ENCODE data around the gene GDF2. TPM values are rescaled to one million over a fixed set of nuclear protein-coding genes. Genes with fewer than 3 reads are reported as not detected.

The GDF2 gene
- total RNA-seq, 1 donor from 2014 or later, result not detected

GRCh38 chr10:47359626-47360418, 37.6 kb downstream of the GDF2 start:
- H3K36me3 ChIP-seq, result no peaks in the 10 kb centered on the region
- H3K4me1 ChIP-seq, result no peaks in the 10 kb centered on the region
- intact Hi-C loops (cut with DNase I), result no loop called here
- no peaks in the 10 kb centered on the region for H3K27me3 ChIP-seq (ENCODE audit: low read depth)
- H3K4me3 ChIP-seq, result no peak overlapping the region
- TF ChIP-seq CTCF (IDR thresholded peaks at IDR 0.05), result no peak
- H3K27ac ChIP-seq, result no peak overlapping the region
- no peak for DNase-seq
- no peaks in the 10 kb centered on the region for H3K9me3 ChIP-seq
- no peak for ATAC-seq

DNA sequence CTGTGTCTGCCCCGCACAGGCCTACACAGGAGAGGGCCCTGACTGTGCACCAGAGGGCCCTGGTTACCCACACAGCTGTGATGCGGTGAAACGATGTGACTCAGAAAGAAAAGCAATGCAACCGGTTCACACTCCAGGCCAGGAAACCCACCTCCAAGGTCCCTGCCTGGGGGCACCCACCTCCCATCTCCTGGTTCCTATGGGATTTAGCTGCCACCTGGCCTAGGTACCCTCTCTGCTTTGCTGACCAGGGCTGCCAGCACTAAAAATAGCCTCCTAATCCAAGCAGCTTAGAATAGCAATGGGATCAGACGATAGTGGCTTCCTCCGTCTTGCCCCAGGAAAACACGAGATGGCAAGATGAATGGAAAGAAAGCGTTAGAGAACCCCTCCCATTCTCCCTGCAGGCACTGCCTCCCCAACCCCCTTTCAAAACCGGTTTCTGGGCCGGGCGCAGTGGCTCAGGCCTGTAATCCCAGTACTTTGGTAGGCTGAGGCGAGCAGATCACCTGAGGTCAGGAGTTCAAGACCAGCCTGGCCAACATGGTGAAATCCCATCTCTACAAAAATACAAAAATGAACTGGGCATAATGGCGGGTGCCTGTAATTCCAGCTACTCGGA, 38.3 kb downstream of the GDF2 start:
- H3K4me1 ChIP-seq, result no peaks in the 10 kb centered on the region
- DNase-seq, result no peak
- intact Hi-C loops (cut with DNase I), result no loop called here
- no peak overlapping the region for H3K27ac ChIP-seq
- H3K36me3 ChIP-seq, result no peaks in the 10 kb centered on the region
- H3K4me3 ChIP-seq, result no peak overlapping the region
- H3K9me3 ChIP-seq, result no peaks in the 10 kb centered on the region
- no peak for ATAC-seq
- no peak for TF ChIP-seq CTCF (IDR thresholded peaks at IDR 0.05)
- H3K27me3 ChIP-seq (ENCODE audit: low read depth), result no peaks in the 10 kb centered on the region

GRCh38 chr10:47361293-47361692, 39.0 kb downstream of the GDF2 start:
- intact Hi-C loops (cut with DNase I), result no loop called here
- ATAC-seq, result peak; percentile 43 to 58

DNA sequence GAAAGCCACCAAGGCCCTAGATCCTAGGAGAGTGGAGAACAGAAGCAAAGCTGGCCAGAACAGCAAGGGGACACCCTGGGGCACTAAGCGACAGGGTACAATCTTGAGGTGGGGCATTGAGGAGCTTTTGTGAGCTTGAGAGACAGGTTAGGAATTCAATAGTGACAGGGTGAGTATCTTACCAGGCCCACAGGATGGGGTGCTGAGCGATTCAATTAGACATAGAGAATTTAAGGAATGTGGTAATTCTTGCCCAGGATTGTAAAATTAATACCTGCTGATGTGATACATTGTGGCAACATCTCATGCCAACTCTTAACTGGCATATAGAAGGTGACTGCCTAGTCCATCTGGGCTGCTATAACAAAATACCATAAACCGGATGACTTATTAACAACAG, 39.9 kb downstream of the GDF2 start:
- intact Hi-C loops (cut with DNase I), result no loop called here
- no peak for ATAC-seq

More at GRCh38 chr10:47361293-47361692, 39.0 kb downstream of the GDF2 start:
- H3K9me3 ChIP-seq, result no peaks in the 10 kb centered on the region
- no peaks in the 10 kb centered on the region for H3K36me3 ChIP-seq
- H3K27ac ChIP-seq, result no peak overlapping the region
- no peak for DNase-seq
- peak; percentile 67 for TF ChIP-seq CTCF (IDR thresholded peaks at IDR 0.05)
- H3K27me3 ChIP-seq (ENCODE audit: low read depth), result no peaks in the 10 kb centered on the region
- no peak overlapping the region for H3K4me3 ChIP-seq
- no peaks in the 10 kb centered on the region for H3K4me1 ChIP-seq

GRCh38 chr10:47363781-47364180, 41.5 kb downstream of the GDF2 start:
- Histone ChIP-seq H3K27me3 (ENCODE audit: low read depth) (no peaks in the 10 kb centered on the region), H3K27ac (no peak overlapping the region), H3K4me1 (no peaks in the 10 kb centered on the region), H3K4me3 (no peak overlapping the region), H3K36me3 (no peaks in the 10 kb centered on the region), H3K9me3 (no peaks in the 10 kb centered on the region)
- no peak for DNase-seq
- no peak for TF ChIP-seq CTCF (IDR thresholded peaks at IDR 0.05)
- intact Hi-C loops (cut with DNase I), result no loop called here
- no peak for ATAC-seq

More for the DNA sequence above, 39.9 kb downstream of the GDF2 start:
- Histone ChIP-seq H3K9me3 (no peaks in the 10 kb centered on the region), H3K27me3 (ENCODE audit: low read depth) (no peaks in the 10 kb centered on the region), H3K4me1 (no peaks in the 10 kb centered on the region), H3K4me3 (no peak overlapping the region), H3K36me3 (no peaks in the 10 kb centered on the region), H3K27ac (no peak overlapping the region)
- TF ChIP-seq CTCF (IDR thresholded peaks at IDR 0.05), result no peak
- DNase-seq, result no peak
